ENCODE data around the gene PLB1.

- TF ChIP-seq CTCF (IDR thresholded peaks at IDR 0.05) (no peak), POLR2A (IDR thresholded peaks at IDR 0.05) (no peak), POLR2AphosphoS5 (IDR thresholded peaks at IDR 0.05) (no peak)
Observed at GRCh38 chr2:28557389-28558131, 61.7 kb downstream of the PLB1 start.

Measured in prostate gland (tissue), 2 donors.